ENCODE results near the gene HS6ST3.

DNA sequence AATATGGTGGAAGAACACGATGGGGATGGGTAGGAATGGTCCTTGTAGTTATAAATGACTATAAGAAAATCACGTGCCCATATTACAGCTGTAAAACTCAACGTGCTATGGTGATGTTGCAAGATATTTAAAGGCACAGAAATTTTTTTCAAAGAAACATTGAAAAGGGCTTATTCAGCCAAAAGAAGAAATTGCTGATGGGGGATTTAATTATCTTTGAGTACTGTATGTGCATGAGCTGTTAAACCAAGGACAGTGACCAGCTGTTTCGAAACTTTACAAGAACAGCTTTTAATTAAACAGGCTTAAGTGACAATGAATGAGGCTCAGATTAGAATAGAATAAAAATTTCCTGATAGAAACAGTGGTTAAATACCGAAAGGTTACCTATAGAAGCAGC, 339.0 kb downstream of the HS6ST3 start:
- no peak for TF ChIP-seq POLR2A (IDR thresholded peaks at IDR 0.05)
- TF ChIP-seq CTCF (IDR thresholded peaks at IDR 0.05) = no peak
- TF ChIP-seq EP300 (IDR thresholded peaks at IDR 0.05) = no peak
- no peak for TF ChIP-seq POLR2AphosphoS5 (IDR thresholded peaks at IDR 0.05)

Measured in sigmoid colon (tissue), 4 donors.